ENCODE results near the gene LGR6.

GRCh38 chr1:202357506-202357905 lies 163.9 kb downstream of the LGR6 start:
- TF ChIP-seq MAZ (IDR thresholded peaks at IDR 0.05; ENCODE audit: borderline replicate concordance, low read depth, low read length) (no peak), MAFK (IDR thresholded peaks at IDR 0.05; ENCODE audit: low read depth, low read length) (no peak), CEBPB (IDR thresholded peaks at IDR 0.05; ENCODE audit: low read depth, low read length) (no peak), POLR2A (IDR thresholded peaks at IDR 0.05; ENCODE audit: low read depth, low read length) (no peak), RCOR1 (IDR thresholded peaks at IDR 0.05; ENCODE audit: insufficient replicate concordance, low read length) (no peak), RAD21 (IDR thresholded peaks at IDR 0.05; ENCODE audit: low read length) (no peak), RFX5 (IDR thresholded peaks at IDR 0.05; ENCODE audit: low read depth, low read length) (no peak)
- TF ChIP-seq, protein P1, sequence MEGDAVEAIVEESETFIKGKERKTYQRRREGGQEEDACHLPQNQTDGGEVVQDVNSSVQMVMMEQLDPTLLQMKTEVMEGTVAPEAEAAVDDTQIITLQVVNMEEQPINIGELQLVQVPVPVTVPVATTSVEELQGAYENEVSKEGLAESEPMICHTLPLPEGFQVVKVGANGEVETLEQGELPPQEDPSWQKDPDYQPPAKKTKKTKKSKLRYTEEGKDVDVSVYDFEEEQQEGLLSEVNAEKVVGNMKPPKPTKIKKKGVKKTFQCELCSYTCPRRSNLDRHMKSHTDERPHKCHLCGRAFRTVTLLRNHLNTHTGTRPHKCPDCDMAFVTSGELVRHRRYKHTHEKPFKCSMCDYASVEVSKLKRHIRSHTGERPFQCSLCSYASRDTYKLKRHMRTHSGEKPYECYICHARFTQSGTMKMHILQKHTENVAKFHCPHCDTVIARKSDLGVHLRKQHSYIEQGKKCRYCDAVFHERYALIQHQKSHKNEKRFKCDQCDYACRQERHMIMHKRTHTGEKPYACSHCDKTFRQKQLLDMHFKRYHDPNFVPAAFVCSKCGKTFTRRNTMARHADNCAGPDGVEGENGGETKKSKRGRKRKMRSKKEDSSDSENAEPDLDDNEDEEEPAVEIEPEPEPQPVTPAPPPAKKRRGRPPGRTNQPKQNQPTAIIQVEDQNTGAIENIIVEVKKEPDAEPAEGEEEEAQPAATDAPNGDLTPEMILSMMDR (conservative IDR thresholded peaks at IDR 0.05; ENCODE audit: low read depth, low read length), result no peak
